SH-SY5Y (cell line): ENCODE data around the gene CERS2.

ENCODE experiments used
- GATA2 ChIP-seq: IDR thresholded peaks from 2 replicates; pipeline ENCODE4 v1.6.1; 2011; ENCODE audit warnings: mild to moderate bottlenecking, low read depth, low read length
- GATA3 ChIP-seq: IDR thresholded peaks from 2 replicates; pipeline ENCODE4 v1.6.1; 2011; ENCODE audit warnings: low read depth, mild to moderate bottlenecking, low read length, moderate library complexity

Gene CERS2, protein sequence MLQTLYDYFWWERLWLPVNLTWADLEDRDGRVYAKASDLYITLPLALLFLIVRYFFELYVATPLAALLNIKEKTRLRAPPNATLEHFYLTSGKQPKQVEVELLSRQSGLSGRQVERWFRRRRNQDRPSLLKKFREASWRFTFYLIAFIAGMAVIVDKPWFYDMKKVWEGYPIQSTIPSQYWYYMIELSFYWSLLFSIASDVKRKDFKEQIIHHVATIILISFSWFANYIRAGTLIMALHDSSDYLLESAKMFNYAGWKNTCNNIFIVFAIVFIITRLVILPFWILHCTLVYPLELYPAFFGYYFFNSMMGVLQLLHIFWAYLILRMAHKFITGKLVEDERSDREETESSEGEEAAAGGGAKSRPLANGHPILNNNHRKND

DNA sequence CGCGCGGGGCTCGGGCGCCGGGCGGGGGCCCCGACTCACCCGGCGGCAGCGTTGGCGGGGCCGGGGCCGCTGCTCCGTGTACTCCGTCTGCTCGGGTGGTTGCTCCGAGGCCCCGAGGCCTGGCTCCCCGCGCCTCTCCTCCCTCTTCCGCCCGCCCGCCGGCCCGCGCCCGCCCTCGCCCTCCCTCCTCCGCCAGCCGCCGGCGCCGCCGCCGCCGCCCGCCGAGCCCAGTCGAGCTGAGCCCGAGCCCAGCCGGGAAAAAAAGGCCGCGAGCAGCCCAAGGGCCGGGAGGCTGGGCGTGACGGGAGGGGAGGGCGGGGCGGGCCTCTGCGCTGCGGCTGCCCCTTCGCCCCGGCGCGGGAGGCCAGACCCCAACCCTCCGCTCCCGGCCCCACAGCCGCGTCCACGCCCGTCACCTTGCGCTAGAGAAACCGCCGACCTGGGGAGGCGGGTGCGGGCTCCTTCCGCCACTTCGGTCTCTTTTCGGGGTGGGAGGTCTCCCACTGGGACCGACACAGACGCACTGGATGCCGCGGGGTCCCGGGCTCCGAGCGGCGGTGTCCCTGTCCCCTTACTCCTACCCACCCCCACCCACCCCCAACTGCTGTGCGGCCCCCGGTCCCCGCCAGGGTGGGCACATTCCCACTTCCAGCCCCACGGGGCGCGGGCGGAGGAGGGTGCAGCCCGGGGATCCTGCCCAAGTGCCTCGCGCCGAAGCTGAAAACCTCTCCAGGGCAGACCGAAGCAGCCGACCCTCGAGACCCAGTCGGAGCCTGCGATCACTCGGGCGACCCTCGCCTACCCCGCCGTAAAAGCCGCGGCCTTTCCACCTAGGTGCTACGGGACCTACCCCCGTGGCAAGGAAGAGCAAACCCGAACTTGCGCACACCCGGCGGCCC is at the start of gene CERS2:
CERS2 (minus strand) TSS at position 256 of the 899 bp plus-strand sequence. CDS start 5,745 bp downstream, outside the sequence.
- TF ChIP-seq GATA3 (no peak), GATA2 (no peak)

GRCh38 chr1:151013518-151013917 is 38.9 kb upstream of the CERS2 start:
- TF ChIP-seq GATA3 (no peak), GATA2 (no peak)

GRCh38 chr1:151012684-151013471 is 38.2 kb upstream of the CERS2 start:
- TF ChIP-seq GATA3 (no peak), GATA2 (no peak)

- TF ChIP-seq GATA3 (no peak), GATA2 (no peak)
Observed at GRCh38 chr1:151011154-151011850, 36.7 kb upstream of the CERS2 start.

GRCh38 chr1:151010346-151010726 is 35.7 kb upstream of the CERS2 start:
- TF ChIP-seq GATA3: no peak
- TF ChIP-seq GATA2: no peak

DNA sequence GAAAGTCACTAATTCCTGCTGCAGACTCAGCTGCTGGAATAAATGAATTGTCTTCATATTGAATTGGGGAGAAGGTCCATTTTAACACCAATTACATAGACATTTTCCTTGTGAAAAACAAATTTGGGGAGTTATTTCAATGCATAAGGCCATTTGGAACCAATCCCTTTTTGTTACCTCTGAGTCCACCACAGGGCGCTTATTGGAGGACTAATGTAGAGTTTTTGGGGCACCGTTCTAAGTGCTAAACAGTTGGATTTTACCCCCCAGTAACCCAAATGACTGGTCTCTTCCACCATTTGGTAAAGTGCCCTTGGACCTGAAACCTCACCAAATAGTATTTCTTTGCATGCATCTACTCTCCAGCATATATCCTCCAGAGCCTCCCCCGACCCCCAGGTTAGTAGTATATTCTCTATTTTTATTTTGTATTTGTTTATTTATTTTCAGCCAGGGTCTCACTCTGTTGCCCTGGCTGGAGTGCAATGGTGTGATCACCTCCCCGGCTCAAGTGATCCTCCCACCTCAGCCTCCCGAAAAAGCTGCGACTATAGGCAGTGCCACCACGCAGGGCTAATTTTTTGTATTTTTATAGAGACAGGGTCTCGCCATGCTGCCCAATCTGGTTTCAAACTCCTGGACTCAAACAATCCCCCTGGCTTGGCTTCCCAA is 35.2 kb upstream of the CERS2 start:
- no peak for TF ChIP-seq GATA3
- no peak for TF ChIP-seq GATA2

DNA sequence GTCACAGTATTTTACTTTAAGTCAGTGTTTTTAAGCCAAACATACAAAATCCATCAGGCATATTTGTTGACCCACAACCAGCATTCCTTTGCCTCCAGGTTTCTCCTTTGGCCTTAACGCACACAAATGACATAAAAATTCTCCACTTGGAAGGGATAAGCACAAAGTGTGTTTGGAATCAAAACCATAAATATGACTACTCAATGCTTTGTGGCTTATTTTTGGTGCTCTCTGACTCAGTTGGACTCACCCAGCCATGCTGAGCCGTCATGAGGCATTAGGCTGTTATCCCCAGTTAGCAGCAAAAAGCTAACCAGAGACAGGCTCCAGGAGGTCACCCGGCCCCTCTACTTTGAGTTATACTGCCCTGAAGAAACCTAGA is 34.6 kb upstream of the CERS2 start:
- TF ChIP-seq GATA3 (no peak), GATA2 (no peak)

- TF ChIP-seq GATA2: no peak
Observed at GRCh38 chr1:151008244-151009205, 33.9 kb upstream of the CERS2 start, which contains the start of gene PRUNE1. Gene PRUNE1, plus strand, starts transcription at chr1:151008449. Its CDS starts 184 bp downstream, at chr1:151008633.

DNA sequence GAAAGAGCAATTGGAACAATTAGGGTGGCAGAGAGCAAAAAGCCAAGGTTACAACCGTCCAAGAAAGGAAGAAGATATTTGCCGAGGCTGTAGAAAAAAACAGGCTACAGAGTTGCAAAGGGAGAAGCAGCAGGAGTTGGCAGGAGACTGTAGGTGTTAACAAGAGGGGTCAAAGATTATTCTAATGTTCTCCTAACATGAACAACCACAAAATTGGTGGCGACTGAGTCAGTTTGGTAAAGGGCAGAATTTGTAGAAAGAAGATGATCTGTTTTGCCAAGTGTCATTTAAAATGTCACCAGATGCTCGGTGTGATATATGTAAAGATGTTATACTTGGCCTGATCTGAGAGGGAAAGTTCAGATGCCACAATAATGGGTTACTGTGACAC is 33.2 kb upstream of the CERS2 start:
- no peak for TF ChIP-seq GATA3
- TF ChIP-seq GATA2: no peak

- TF ChIP-seq GATA3 (no peak), GATA2 (peak; percentile 87)
Observed at GRCh38 chr1:151006327-151007052, 31.9 kb upstream of the CERS2 start, which contains the start of gene MINDY1. Gene MINDY1, minus strand, starts transcription at chr1:151006902. Its CDS starts 4,285 bp downstream, at chr1:151002617.

- no peak for TF ChIP-seq GATA2
- TF ChIP-seq GATA3: no peak
Observed at GRCh38 chr1:151005729-151006319, 31.2 kb upstream of the CERS2 start.
